Measurements from ENCODE around the gene VWA7. TPM values are rescaled to one million over a fixed set of nuclear protein-coding genes. Genes with fewer than 3 reads are reported as not detected.

The VWA7 gene
- total RNA-seq, 3 donors from 2014 or later, result under 0.01 to 1.6 TPM; not detected in 1

GRCh38 chr6:31744422-31744821, 32.7 kb downstream of the VWA7 start:
- DNase-seq (ENCODE audit: low spot score in 2 of 2), result no peak
- no peaks in the 10 kb centered on the region for H3K9me3 ChIP-seq
- intact Hi-C loops (cut with DNase I; ENCODE audit: low total_unique reads), result no loop called here
- no peaks in the 10 kb centered on the region for H3K27me3 ChIP-seq
- H3K36me3 ChIP-seq, result no peaks in the 10 kb centered on the region
- no peak for TF ChIP-seq POLR2AphosphoS5 (IDR thresholded peaks at IDR 0.05)
- no peak for TF ChIP-seq POLR2A (IDR thresholded peaks at IDR 0.05)
- no peak for TF ChIP-seq CTCF (IDR thresholded peaks at IDR 0.05)
- no peak overlapping the region for H3K4me3 ChIP-seq
- peaks cover under 1 to 1% of the 10 kb centered on the region in 2 donors for H3K4me1 ChIP-seq
- H3K27ac ChIP-seq, result no peak overlapping the region

GRCh38 chr6:31742894-31743293, 34.2 kb downstream of the VWA7 start:
- TF ChIP-seq POLR2AphosphoS5 (IDR thresholded peaks at IDR 0.05), result no peak
- TF ChIP-seq POLR2A (IDR thresholded peaks at IDR 0.05), result no peak
- no peak for TF ChIP-seq CTCF (IDR thresholded peaks at IDR 0.05)
- Histone ChIP-seq H3K4me3 (no peak overlapping the region), H3K36me3 (no peaks in the 10 kb centered on the region), H3K9me3 (no peaks in the 10 kb centered on the region), H3K4me1 (peaks cover 5 to 16% of the 10 kb centered on the region in 2 donors), H3K27me3 (no peaks in the 10 kb centered on the region), H3K27ac (no peak overlapping the region)
- intact Hi-C loops (cut with DNase I; ENCODE audit: low total_unique reads), result no loop called here
- no peak for DNase-seq (ENCODE audit: low spot score in 2 of 2)

GRCh38 chr6:31741815-31742214, 35.3 kb downstream of the VWA7 start:
- DNase-seq (ENCODE audit: low spot score in 2 of 2), result no peak
- no peaks in the 10 kb centered on the region for H3K36me3 ChIP-seq
- H3K4me1 ChIP-seq, result peaks cover 7 to 26% of the 10 kb centered on the region in 2 donors
- no peak for TF ChIP-seq POLR2AphosphoS5 (IDR thresholded peaks at IDR 0.05)
- TF ChIP-seq CTCF (IDR thresholded peaks at IDR 0.05), result no peak
- TF ChIP-seq POLR2A (IDR thresholded peaks at IDR 0.05), result no peak
- no peak overlapping the region for H3K4me3 ChIP-seq
- no peaks in the 10 kb centered on the region for H3K27me3 ChIP-seq
- no peaks in the 10 kb centered on the region for H3K9me3 ChIP-seq
- intact Hi-C loops (cut with DNase I; ENCODE audit: low total_unique reads), result no loop called here
- H3K27ac ChIP-seq, result no peak overlapping the region

GRCh38 chr6:31740397-31741223, 36.5 kb downstream of the VWA7 start:
- Histone ChIP-seq H3K9me3 (no peaks in the 10 kb centered on the region), H3K27me3 (no peaks in the 10 kb centered on the region), H3K36me3 (no peaks in the 10 kb centered on the region), H3K4me3 (peak overlapping the region; percentile 69 to 84 (median 80)), H3K27ac (peak overlapping the region; percentile 85 to 96), H3K4me1 (peaks cover 8 to 26% of the 10 kb centered on the region in 2 donors)
- TF ChIP-seq CTCF (IDR thresholded peaks at IDR 0.05) (no peak), POLR2A (IDR thresholded peaks at IDR 0.05) (no peak), POLR2AphosphoS5 (IDR thresholded peaks at IDR 0.05) (no peak)
- DNase-seq (ENCODE audit: low spot score in 2 of 2), result no peak
- intact Hi-C loops (cut with DNase I; ENCODE audit: low total_unique reads), result no loop called here

- Histone ChIP-seq H3K4me3 (peak within 1 kb of the TSS; percentile 69 to 84 (median 80)), H3K27me3 (no peaks in the 10 kb centered on the region), H3K9me3 (no peaks in the 10 kb centered on the region), H3K36me3 (no peaks in the 10 kb centered on the region), H3K27ac (peak within 1 kb of the TSS; percentile 95 to 96), H3K4me1 (peaks cover 8 to 27% of the 10 kb centered on the region in 2 donors)
- intact Hi-C loops (cut with DNase I; ENCODE audit: low total_unique reads), result no loop called here
- TF ChIP-seq CTCF (IDR thresholded peaks at IDR 0.05), result no peak
- TF ChIP-seq POLR2AphosphoS5 (IDR thresholded peaks at IDR 0.05), result peak; percentile 31 to 65 (median 55)
- peak; percentile 78 for TF ChIP-seq POLR2A (IDR thresholded peaks at IDR 0.05)
- DNase-seq (ENCODE audit: low spot score in 2 of 2), result peak; percentile 99
Observed at GRCh38 chr6:31739639-31740396, 37.3 kb downstream of the VWA7 start, which contains the start of gene MSH5. Gene MSH5, plus strand, starts transcription at chr6:31740005. Its CDS starts 462 bp downstream, at chr6:31740467.
